Omental fat pad (tissue), 4 donors: ENCODE data around the gene BBOF1. TPM values are rescaled to one million over a fixed set of nuclear protein-coding genes. Genes with fewer than 3 reads are reported as not detected.
A peak's percentile ranks its signal among the peaks of the same experiment; 100 is the strongest.

Experiments
- ATAC-seq: fragments of 150-250 bp; one replicate; pipeline ENCODE4 v1.9.1; 2016; ENCODE audit warnings: mild to moderate bottlenecking, moderate library complexity; ENCODE audit not compliant: low FRiP score
- DNase-seq: peaks from one replicate; pipeline ENCODE4 v3.0.0-alpha.2; 2019; ENCODE audit warnings: low spot score
- CTCF ChIP-seq, 3 donors: fragments of 450-650 bp; IDR thresholded peaks; one replicate each; pipeline ENCODE4 v1.5.1; 2016 to 2017; ENCODE audit warnings: antibody characterized with exemption in 3 of 3, mild to moderate bottlenecking in 3 of 3, moderate library complexity in 2 of 3
- total RNA-seq, 4 donors: library from RNA; depleted of rRNA; stranded (reverse); fragments of >200 nt; gene quantifications; one replicate each; pipeline ENCODE4 v1.1.0, GENCODE V29; 2016

The BBOF1 gene
- total RNA-seq, 4 donors from 2014 or later, result 4.0 to 10.4 (median 5.7) TPM

- no peak for DNase-seq
- no peak for TF ChIP-seq CTCF (IDR thresholded peaks at IDR 0.05)
- ATAC-seq, result no peak
These were observed 4.8 kb upstream of the BBOF1 start for GRCh38 chr14:74014299-74014698.

- no peak for ATAC-seq
- TF ChIP-seq CTCF (IDR thresholded peaks at IDR 0.05), result no peak
These were observed 4.0 kb upstream of the BBOF1 start for GRCh38 chr14:74015176-74015575.

GRCh38 chr14:74015963-74016362 lies 3.2 kb upstream of the BBOF1 start:
- ATAC-seq, result no peak
- TF ChIP-seq CTCF (IDR thresholded peaks at IDR 0.05), result no peak
- no peak for DNase-seq

More at GRCh38 chr14:74015176-74015575, 4.0 kb upstream of the BBOF1 start:
- DNase-seq, result no peak

GRCh38 chr14:74018174-74018585 lies 969 bp upstream of the BBOF1 start:
- peak; percentile 79 for ATAC-seq

GRCh38 chr14:74019408-74020137 lies 424 bp downstream of the BBOF1 start:
- no peak for TF ChIP-seq CTCF (IDR thresholded peaks at IDR 0.05)
- ATAC-seq (peak; percentile 29), DNase-seq (no peak)

More at GRCh38 chr14:74018174-74018585, 969 bp upstream of the BBOF1 start:
- no peak for DNase-seq
- TF ChIP-seq CTCF (IDR thresholded peaks at IDR 0.05), result no peak

- ATAC-seq (no peak), DNase-seq (no peak)
- TF ChIP-seq CTCF (IDR thresholded peaks at IDR 0.05), result no peak
These were observed 3.2 kb downstream of the BBOF1 start for GRCh38 chr14:74022346-74022745.

GRCh38 chr14:74029136-74029535 lies 10.0 kb downstream of the BBOF1 start:
- no peak for TF ChIP-seq CTCF (IDR thresholded peaks at IDR 0.05)
- no peak for DNase-seq
- ATAC-seq, result no peak
